IPS-NIHi7 (cell line): ENCODE results near the gene ATL1.
"Not testable (repeated sequence)": the region's sequence is repeated elsewhere in the genome, so short reads cannot be mapped to it uniquely, and the experiment has no call there.

ENCODE experiments used
- DNase-seq: peaks from one replicate; pipeline ENCODE4 v3.0.0; 2012; ENCODE audit warnings: mixed read lengths; ENCODE audit errors: extremely low spot score

Gene ATL1

DNA sequence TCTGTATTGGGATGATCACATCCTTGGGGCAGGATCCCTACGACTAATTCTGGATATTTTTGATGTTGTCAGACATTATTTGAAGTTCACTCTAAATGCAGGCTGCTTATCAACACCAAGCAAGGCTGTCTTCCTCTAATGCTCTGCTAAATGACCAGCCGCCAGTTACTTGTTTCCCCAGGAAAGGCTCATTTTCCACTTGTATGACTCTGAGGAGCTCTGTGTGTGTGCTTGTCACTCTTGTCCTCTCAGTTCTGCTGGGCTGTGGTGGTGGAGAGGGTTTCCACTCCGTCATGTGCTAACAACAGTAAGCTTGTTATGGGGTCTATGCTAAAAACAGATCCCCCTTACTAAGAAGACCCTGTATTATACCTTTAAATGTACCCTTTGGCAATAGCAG is 42.1 kb downstream of the ATL1 start:
- DNase-seq = no peak

DNA sequence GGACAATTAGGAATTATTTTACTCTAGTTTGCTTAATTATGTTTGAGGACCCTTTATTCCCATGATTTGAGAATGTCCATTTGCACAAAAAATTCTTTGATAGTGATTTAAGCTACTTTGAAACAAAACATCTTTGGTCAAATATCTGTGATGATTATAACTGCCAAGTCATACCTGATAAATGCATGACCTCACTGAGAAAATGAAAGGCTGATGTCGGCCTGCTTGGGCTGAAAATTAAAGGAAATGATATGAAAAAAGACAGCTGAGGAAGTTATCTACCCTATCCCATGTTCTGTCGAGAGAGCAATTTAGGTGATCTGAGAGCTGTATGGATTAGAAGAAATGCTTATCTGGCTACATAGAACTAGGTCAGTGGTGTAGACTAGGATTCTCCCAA is 43.6 kb downstream of the ATL1 start:
- no peak for DNase-seq

DNA sequence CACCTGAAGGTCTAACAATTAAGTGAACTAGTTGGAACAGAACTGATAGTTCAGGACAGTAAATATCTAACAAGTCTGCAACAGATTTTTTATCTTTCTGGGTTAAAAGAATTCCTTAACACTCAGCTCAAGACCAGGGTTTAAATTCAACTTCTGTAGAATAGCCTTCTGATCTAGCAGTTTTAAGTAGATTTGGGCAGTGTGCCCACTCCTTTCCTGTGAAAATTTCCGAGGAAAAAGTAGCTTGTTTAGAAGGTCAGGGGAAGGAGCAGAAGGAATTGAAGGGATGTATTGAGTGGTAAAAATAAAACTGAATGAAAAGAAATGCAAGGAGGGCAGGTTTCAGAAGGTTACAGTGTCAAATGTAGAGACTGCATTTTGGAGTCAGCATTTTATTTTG is 45.8 kb downstream of the ATL1 start:
- no peak for DNase-seq

DNA sequence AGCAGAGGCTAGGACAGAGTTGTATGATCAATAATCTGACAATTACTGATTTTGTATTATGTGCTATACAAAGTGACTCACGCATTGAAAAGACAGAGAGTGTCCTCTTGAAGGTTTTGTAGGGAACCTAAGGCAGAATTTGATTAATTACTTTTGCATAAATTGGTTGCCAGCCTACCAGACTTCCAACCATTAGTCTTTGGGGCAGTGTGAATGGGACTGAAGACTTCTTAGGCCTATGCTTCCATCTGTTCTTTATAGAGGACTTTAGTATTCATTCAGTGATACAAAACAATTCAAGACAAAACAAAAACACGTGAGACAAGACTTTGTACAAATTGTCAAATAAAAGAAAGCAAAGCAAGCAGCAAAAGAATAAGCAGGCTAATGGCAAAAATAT is 46.5 kb downstream of the ATL1 start:
- DNase-seq = no peak

DNA sequence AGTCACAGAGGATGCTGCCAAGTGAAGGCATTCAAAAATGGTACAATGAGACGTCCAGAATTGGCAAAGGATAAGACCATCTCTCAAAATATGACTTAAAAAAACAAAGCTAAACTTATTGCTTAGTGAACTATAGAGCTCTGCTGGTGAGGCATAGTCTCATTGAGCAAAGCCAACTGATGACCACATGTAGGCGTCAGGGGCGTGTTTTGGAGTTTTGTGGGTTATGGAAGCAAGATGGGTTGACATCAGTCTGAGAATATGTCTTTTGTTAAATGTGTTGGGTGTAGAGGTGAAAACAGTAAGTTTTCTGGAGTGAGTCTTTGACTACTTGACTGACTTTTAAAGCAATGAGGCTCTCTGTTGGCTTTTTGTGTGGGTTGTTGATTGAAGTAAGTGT is 47.2 kb downstream of the ATL1 start:
- no peak for DNase-seq

DNA sequence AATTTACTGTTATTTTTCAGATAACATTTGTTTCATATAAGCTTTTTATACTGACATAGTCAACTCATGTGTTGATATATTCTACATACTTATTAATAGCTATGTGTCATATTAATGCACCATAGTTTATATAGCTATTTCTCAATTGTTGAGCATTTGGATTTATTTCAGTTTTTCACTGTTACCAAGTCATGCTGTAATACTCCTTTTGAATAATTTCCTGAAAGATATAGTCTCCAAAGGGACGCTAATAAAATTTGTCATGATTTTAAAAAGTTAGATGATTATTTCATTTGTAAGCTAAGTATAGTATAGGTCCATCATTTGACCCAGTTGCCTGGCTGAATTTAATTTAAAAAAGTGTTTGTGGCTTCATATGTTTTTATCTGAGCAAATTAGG is 47.8 kb downstream of the ATL1 start:
- DNase-seq = no peak

DNA sequence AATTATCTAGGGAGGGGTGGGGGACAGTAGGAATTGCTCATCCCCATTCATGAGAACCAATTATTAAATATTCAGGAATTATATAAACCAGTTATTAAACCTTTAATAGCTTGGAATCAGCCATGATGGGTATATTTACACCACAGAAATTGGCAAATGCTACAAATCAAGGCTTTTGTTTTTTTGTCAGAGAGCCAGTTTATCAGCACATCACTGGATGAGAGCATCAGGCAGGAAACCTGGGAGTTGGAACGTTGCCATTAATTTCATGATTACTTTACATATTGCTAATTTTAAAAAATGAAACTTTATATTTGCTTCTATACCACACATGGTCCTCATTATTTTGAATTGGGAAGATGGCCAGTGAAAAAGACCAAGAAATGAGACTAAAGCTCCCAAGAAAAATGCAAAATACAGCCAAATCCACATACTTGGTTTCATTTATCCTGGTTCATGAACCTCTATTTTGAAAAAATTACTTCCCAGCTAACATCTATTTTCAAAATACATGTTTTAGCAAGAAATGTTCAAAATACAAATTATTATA is 48.4 kb downstream of the ATL1 start:
- no peak for DNase-seq

DNA sequence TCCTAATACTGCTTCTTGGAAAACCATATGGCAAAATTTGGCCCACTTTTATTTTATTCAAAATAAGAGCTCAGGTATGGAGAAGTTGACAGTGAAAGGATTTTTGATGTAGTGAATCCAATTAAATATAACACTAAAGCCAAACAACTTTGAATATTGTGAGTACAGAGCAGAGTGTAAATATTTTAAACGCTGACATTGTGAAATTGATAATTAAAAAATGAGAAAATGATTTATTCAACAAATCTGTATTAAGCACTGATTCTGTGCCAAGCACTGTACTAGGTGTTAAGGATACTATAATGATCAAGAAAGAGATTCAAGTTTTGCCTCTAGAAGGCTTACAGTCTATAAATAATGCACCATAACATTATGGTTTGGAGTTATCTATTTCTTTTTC is 50.5 kb downstream of the ATL1 start:
- DNase-seq = no peak

DNA sequence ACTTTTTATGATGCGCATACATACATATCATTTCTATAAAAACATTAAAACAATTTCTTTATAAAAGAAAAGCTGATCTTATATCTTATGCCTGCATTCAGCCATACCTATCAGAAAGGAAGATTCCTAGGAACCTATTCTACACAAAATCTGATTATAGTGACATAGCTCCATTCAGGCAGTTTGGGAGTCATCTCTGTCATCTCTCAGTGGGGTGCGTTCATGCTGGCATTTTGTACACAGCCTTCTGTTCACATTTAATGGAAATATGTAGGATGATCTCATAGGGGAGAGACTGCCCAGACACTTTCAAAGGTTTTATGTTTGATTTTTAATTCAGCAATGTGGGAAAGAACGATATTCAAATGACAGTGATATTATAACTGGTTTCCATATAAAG is 52.9 kb downstream of the ATL1 start:
- no peak for DNase-seq

DNA sequence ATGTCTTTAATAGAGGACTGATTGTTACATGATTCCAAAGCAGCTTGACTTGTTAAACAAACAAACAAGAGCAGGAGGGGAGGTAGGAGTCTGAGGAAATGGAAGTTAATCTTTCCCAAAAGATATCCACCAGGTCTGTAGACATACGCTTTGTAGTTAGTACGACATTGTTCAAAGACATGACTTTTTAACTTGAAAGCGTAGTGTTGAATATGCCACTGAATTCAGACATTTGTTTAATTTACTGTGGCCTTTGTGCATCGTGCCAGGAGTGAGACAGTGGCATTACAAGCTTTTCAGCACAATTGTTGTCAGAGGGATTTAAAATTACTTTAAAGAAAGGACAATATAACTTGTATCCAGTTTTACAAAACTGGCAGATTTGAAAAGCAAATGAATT is 55.1 kb downstream of the ATL1 start:
- DNase-seq = no peak

DNA sequence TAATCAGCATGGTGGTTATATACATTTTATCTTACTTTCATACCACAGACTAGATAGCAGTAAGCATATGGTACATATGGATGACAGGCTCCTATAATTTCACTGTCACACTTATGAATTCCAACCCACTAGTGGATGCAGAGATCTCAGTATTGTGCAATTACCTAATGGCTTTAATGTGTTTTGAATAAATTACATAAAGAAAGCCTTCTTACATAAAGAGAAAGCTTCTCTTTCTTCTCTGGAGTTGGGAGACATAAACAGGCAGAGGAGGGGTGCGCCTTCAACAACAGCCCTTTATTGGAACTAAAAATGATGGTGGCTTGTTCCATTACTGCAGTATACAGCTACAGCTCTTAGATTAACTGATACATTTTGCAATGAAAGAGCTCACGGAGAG is 55.6 kb downstream of the ATL1 start:
- DNase-seq = no peak

DNA sequence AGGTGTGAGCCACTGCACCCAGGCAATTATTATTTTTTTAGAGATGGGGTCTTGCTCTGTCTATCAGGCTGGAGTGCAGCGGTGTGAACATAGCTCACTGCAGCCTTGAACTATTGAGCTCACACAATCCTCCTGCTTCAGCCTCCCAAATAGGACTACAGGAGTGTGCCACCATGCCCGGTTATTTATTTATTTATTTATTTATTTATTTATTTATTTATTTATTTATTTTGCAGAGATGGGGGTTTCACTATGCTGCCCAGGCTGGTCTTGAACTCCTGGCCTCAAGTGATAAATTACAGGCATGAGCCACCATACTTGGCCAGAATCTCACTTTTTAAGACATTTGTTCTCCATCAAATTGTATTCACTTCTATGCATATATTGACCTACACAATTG is 56.3 kb downstream of the ATL1 start:
- no peak for DNase-seq

DNA sequence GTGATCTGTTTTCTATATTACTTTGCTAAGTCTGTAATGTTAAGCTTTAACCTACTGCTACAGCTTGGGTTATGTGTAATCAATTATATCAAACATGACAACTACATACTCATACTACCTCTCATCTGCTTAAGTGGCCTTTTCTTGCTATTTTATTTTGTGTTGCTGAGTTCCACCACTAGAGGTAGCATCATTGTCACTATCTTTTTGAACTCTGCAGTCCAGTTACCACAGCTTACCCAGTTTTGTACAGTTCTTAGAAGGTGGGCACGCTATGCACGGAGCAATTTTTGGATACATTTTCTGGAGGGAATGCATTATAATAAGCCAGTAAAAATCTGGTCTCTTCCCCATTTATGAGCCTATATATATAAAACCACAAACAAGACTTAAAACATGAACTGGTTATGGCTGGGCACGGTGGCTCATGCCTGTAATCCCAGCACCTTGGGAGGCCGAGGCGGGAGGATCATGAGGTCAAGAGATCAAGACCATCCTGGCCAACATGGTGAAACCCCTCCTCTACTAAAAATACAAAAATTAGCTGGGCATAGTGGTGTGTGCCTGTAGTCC is 59.7 kb downstream of the ATL1 start:
- peak; percentile 34 for DNase-seq

DNA sequence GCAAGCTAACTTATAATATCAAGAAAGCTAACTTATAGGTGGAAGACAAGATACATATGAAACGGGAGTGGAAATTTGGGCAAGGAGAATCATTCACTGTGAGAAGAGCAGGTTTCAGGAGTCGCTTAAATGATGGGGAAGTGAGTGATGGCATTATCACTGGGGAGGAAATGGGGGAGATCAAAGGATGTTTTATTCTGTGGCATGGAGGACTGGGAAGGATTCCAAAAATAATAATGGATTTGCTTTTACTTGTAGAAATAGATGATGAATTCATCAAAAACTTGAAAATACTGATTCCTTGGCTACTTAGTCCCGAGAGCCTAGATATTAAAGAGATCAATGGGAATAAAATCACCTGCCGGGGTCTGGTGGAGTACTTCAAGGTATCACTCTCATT is 60.4 kb downstream of the ATL1 start:
- no peak for DNase-seq

DNA sequence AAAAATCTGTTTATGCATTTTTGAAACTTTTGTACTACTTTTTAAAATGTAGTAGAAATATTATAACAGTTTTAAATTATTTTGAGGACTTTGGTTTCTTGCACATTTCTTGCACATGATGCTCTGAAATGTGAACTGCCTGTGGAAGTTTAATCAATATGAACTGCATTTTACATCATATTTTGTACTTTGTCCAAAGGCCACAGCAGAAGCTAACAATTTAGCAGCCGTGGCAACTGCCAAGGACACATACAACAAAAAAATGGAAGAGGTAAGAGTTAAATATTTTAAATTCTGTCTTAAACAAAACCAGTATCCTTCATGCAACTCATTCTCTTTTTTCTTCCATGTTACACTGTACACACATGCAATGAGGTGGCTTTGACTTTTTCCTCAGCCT is 63.0 kb downstream of the ATL1 start:
- no peak for DNase-seq

DNA sequence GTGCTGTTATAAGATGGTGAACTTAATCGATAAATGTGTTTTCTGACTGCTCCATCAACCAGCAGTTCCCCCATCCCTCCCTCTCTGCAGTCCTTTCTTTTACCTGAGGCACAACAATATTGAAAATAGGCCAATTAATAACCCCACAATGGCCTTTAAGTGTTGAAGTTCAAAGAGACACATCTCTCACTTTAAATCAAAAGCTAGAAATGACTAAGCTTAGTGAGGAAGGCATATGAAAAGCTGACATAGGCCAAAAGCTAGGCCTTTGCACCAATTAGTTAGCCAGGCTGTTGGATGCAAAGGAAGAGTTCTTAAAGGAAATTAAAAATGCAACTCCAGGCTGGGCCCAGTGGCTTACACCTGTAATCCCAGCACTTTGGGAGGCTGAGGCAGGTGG is 64.5 kb downstream of the ATL1 start:
- DNase-seq = no peak

DNA sequence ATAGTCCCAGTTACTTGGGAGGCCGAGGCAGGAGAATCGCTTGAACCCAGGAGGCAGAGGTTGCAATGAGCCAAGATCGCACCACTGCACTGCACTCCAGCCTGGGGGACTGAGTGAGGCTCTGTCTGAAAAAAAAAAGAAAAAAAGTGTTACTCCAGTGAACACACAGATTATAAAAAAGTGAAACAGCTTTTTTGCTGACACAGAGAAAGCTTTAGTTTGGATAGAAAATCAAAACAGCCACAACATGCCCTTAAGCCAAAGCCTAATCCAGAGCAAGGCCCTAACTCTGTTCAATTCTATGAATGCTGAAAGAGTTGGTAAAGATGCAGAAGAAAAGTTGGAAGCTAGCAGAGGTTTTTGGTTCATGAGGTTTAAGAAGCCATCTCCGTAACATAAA is 65.0 kb downstream of the ATL1 start:
- not testable (repeated sequence) for DNase-seq

DNA sequence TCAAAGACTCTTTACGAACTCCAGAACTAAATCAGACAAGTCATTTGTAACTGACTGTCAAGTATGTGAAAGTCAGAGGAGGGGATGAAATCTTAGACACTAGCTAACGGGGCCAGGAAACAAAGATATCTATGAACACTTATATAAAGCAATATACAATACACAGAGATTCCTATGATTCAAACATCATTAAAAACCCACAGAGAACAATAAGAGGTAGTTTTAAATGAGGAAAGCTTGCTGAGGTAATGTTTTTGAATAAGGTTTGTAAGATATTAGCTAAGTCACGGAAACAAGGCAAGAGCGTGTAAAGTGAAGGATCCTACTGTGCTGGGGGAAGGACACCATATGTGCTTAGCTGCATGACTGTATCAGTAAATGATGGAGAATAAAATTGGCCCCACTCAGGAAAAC is 71.5 kb downstream of the ATL1 start:
- no peak for DNase-seq

DNA sequence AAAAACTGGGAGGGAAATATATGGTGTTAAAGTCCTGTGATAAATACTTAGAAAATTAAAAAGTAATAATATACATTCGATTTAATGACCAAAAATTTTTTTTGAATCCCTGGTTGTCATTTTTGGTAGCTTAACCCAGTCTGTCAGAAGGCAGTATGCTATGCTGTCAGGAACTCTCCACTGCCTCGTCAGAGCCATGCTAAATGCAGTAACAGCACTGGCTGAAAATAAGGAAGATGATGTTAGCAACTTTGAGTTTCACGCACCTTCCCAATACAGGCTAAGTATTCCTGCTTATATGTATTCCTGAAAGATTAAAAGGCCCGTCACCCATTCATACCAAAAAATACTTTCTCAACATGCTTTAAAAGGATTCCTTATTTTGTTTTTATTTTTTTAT is 74.0 kb downstream of the ATL1 start:
- no peak for DNase-seq

DNA sequence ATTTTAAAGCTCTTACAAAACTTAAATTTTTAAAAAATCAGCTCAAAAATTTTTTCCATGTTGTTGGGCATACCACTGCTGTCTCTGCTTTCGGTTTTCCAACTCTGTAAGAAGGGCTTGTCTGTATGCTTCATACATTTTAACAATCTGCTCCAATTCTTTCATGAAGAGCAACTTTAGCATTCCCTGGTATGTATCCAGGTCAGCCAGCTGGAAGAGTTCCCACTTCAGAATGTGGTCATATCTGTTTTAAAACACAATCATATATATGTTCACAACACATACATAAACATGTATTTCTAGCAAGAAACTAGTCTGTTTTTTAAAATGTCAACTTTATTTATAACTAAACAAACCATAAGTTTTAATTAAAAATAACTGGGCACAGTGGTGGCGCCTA is 75.2 kb downstream of the ATL1 start:
- DNase-seq = no peak

DNA sequence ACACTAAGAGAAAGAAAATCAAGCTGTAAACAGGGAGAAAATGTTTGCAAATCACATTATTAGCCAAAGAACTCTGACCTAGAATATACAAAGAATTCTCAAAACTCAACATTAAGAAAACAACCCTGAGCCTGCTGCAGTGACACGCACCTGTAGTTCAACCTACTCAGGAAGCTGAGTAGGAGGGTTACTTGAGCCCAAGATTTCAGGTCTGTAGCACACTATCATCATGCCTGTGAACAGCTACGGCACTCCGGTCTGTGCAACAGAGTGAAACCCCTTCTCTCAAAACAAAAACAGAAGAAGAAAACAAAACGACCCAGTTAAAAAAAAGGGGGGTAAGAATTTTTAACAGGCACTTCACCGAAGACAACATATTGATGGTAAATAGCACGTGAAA is 87.3 kb downstream of the ATL1 start:
- DNase-seq = no peak

DNA sequence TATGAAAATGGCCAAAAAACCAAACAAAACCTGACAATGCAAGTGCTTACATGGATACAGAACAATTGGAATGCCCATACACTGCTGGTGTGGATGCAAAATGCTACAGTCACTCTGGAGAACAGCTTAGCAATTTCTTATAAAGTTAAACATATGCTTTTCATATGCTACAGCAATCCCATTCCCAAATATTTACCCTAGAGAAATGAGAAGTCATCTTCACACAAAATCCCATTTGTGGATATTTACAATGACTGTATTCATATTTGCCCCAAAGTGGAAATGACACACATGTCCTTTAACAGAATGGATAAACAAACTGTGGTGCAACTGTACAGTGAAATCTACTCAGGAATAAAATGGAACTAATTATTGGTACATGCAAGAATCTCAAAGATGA is 87.8 kb downstream of the ATL1 start:
- no peak for DNase-seq

DNA sequence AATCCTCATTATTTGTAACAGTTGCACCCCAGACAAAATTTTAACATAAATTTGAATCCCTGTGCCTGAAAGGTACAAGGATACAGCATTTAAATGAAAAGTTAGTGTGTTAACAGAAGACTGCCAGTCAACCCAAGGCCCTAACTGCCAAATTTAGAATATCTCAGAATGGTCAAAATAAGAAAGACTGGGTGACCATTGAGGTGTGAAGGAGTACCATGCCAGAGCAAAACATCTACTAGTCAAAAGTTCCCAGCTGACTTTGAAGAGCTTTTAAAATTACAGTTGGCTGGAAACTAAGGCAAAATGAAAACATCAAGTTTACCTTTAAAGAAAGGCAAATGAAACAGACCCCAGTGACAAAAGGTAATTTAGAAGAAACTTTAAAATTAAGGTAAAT is 89.7 kb downstream of the ATL1 start:
- DNase-seq = no peak

DNA sequence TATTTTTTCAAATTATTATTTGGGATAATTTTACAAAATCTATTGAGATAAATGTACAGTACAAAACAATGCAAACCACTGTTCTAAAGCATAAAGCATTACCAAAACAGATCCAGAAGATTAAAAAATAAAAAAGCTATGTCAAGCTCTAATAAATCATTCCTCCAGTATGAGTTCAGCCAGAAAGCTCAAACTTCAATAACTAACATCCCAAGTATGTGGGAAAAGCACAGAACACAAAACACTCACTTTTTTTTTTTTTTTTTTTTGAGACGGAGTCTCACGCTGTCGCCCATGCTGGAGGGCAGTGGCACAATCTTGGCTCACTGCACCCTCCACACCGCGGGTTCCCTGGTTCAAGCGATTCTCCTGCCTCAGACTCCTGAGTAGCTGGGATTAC is 96.8 kb downstream of the ATL1 start:
- DNase-seq = no peak

DNA sequence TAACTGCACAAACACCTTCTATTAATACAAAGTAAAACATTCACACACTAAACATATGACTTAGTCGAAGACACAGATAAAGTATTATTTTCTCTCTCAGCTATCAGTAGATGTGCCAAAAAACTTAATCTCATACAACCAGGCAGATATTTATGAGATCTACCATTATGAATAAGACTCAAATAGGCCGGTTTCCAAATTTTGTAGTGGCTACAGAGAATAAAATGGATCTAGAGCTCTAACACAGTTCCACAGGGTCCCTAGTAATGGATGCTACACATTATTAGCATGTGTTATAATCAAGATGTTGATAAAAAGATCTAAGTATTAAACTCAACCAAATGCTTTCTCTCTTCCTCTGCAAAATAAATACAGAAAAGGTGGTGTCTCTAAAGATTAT is 97.8 kb downstream of the ATL1 start:
- DNase-seq = no peak
